ENCODE data around the gene SLC6A2. TPM values are rescaled to one million over a fixed set of nuclear protein-coding genes. Genes with fewer than 3 reads are reported as not detected.
"Not testable (repeated sequence)": the region's sequence is repeated elsewhere in the genome, so short reads cannot be mapped to it uniquely, and the experiment has no call there.

The SLC6A2 gene
- under 1 TPM in 1 of 4 donors, not detected in 3; 0.32 TPM for total RNA-seq

DNA sequence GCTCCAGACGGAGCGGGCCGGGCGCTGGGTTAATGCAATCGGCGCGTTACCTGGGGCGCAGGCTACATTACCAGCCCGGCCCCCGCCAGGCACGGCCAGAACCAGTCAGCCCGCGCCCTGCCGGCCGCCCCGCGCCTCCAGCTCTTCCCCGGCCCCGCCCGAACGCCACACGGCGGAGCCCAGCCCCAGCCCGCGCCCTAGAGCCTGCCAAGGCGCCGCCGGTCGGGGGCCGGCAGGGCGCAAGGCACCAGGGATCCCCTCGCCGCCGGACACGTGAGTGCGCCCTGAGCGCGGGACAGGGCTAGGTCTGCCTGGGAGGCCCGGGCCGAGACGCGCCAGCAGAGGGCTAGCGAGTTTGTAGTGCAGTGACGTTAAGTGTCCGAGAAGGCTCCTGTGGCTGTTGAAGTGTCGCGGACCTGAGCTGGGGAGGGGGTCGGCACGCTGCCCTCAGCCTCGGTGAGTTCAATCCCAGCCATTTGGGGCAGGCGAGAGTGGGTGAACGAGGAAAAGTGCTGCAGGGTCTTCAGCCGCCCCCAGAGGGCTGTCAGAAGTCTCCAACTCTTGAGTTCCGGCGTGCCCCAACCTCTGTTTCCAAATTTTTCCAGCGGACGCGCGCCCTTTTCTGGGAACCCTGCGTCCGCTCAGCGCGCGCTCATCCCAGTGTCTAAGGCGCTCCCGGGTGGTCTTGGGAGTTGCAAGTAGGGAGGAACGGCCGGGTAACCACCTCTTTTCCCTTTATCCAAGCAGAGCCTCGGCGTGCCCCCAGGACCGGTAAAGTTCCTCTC lies at the start of gene SLC6A2:
Gene SLC6A2 (plus strand): TSS at position 92 of the 785 bp plus-strand sequence. CDS start 707 bp downstream, outside the sequence.
- Histone ChIP-seq H3K36me3 (no peaks in the 10 kb centered on the region), H3K27me3 (peaks cover 54% of the 10 kb centered on the region), H3K4me3 (peak within 1 kb of the TSS in 1 of 4 donors; percentile 31), H3K9me3 (no peaks in the 10 kb centered on the region), H3K27ac (no peak within 1 kb of the TSS), H3K4me1 (peaks cover 0 to 8% (median 2%) of the 10 kb centered on the region in 4 donors)
- intact Hi-C loops (cut with DNase I; ENCODE audit: low total_unique reads), result no loop called here
- whole genome bisulfite sequencing, 2 donors (ENCODE audit: low coverage in 1 of 2), result 18% methylated on average over 25 of the region's 71 CpGs; no CpG with 5 or more reads in 1 of the 2 donors
- no peak for DNase-seq
- in situ Hi-C loops (cut with MboI; ENCODE audit: low pct_ligation_motif_present in 1 of 4, low pct_unique_long_range_greater_than_20kb in 1 of 4, low sequenced_read_pairs in 3 of 4), result no loop called here
- TF ChIP-seq POLR2AphosphoS5 (IDR thresholded peaks at IDR 0.05) (no peak), POLR2A (IDR thresholded peaks at IDR 0.05) (no peak), EP300 (IDR thresholded peaks at IDR 0.05; ENCODE audit: low read depth) (no peak)
- TF ChIP-seq, protein P1, sequence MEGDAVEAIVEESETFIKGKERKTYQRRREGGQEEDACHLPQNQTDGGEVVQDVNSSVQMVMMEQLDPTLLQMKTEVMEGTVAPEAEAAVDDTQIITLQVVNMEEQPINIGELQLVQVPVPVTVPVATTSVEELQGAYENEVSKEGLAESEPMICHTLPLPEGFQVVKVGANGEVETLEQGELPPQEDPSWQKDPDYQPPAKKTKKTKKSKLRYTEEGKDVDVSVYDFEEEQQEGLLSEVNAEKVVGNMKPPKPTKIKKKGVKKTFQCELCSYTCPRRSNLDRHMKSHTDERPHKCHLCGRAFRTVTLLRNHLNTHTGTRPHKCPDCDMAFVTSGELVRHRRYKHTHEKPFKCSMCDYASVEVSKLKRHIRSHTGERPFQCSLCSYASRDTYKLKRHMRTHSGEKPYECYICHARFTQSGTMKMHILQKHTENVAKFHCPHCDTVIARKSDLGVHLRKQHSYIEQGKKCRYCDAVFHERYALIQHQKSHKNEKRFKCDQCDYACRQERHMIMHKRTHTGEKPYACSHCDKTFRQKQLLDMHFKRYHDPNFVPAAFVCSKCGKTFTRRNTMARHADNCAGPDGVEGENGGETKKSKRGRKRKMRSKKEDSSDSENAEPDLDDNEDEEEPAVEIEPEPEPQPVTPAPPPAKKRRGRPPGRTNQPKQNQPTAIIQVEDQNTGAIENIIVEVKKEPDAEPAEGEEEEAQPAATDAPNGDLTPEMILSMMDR (IDR thresholded peaks at IDR 0.05), result no peak

DNA sequence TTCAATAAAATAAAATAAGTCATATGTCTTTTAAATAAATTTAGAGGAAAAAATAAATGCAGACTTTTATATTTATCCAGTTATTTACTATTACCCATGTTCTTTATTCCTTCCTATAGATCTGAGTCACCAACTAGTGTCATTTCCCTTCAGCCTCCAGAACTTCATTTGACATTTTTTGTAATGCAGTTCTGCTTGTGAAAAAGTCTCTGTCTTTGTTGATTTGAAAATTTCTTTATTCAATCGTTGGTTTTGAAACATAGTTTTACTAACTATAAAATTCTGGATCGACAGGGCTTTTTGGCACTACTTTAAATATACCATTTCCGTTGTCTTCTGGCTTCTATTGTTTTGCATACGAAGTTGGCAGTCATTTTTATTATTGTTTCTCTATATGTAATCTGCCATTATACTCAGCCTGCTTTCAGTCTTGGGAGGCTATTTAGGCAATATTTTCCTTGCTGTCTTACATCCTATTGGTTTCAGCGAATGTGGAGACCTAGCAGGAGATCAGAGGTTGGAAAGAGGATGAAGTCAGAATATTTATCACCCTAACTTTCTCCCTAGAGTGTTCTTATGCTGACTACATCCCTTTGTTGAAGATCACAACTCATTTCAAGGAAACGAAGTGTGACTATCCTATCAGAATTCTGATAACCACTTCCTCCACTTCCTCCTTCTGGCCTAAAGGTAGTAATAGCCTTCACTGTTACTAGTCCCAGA lies 42.0 kb upstream of the SLC6A2 start:
- no peaks in the 10 kb centered on the region for H3K4me1 ChIP-seq
- H3K27ac ChIP-seq, result no peak overlapping the region
- no peaks in the 10 kb centered on the region for H3K36me3 ChIP-seq
- in situ Hi-C loops (cut with MboI; ENCODE audit: low pct_ligation_motif_present in 1 of 4, low pct_unique_long_range_greater_than_20kb in 1 of 4, low sequenced_read_pairs in 3 of 4), result no loop called here
- peaks cover 9% of the 10 kb centered on the region for H3K27me3 ChIP-seq
- 63 to 67% methylated on average over 6 of the region's 6 CpGs for WGBS, 2 donors (ENCODE audit: low coverage in 1 of 2)
- no peak overlapping the region for H3K4me3 ChIP-seq
- intact Hi-C loops (cut with DNase I; ENCODE audit: low total_unique reads), result no loop called here
- H3K9me3 ChIP-seq, result no peaks in the 10 kb centered on the region
- DNase-seq, result no peak
- TF ChIP-seq POLR2A (IDR thresholded peaks at IDR 0.05), result no peak
- TF ChIP-seq EP300 (IDR thresholded peaks at IDR 0.05; ENCODE audit: low read depth), result no peak
- TF ChIP-seq POLR2AphosphoS5 (IDR thresholded peaks at IDR 0.05), result no peak
- TF ChIP-seq, protein P1 (IDR thresholded peaks at IDR 0.05), result no peak

DNA sequence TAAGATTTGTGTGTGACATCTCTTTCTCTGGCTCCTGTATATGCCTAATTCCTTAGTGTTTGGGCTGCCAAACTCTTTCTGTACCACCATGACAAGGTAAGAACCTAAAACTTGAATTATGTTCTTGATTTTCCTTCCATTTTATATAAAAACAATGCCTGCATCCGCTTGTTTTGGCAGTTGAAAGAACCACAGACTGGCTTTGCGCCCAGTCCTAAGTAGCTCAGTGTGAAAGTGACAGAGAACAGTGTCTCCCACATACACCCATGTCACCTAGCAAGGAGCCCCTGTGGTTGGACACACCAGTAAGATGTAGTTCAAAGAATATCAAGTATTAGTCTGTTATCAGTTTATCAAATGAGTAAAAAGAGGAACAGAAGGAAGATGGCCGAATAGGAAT lies 40.7 kb upstream of the SLC6A2 start:
- intact Hi-C loops (cut with DNase I; ENCODE audit: low total_unique reads) (no loop called here), in situ Hi-C loops (cut with MboI; ENCODE audit: low pct_ligation_motif_present in 1 of 4, low pct_unique_long_range_greater_than_20kb in 1 of 4, low sequenced_read_pairs in 3 of 4) (no loop called here)
- H3K36me3 ChIP-seq, result no peaks in the 10 kb centered on the region
- no peak overlapping the region for H3K4me3 ChIP-seq
- H3K4me1 ChIP-seq, result no peaks in the 10 kb centered on the region
- 81 to 89% methylated on average over 1 to 3 of the region's 3 CpGs for WGBS, 2 donors (ENCODE audit: low coverage in 1 of 2)
- no peak overlapping the region for H3K27ac ChIP-seq
- peaks cover 9% of the 10 kb centered on the region for H3K27me3 ChIP-seq
- no peak for DNase-seq
- TF ChIP-seq EP300 (IDR thresholded peaks at IDR 0.05; ENCODE audit: low read depth) (no peak), POLR2A (IDR thresholded peaks at IDR 0.05) (no peak), POLR2AphosphoS5 (IDR thresholded peaks at IDR 0.05) (no peak)
- TF ChIP-seq, protein P1 (IDR thresholded peaks at IDR 0.05), result no peak
- H3K9me3 ChIP-seq, result no peaks in the 10 kb centered on the region

DNA sequence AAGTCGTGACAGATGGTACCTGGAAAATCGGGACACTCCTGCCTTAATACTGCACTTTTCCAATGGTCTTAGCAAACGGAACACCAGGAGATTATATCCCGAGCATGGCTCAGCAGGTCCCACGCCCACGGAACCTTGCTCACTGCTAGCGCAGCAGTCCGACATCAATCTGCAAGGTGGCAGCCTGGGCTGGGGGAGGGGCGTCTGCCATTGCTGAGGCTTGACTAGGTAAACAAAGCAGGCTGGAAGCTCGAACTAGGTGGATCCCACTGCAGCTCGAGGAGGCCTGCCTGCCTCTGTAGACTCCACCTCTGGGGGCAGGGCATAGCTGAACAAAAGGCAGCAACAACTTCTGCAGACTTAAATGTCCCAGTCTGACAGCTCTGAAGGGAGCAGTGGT lies 40.1 kb upstream of the SLC6A2 start:
- H3K4me1 ChIP-seq; in situ Hi-C loops (cut with MboI; ENCODE audit: low pct_ligation_motif_present in 1 of 4, low pct_unique_long_range_greater_than_20kb in 1 of 4, low sequenced_read_pairs in 3 of 4); H3K27me3 ChIP-seq; intact Hi-C loops (cut with DNase I; ENCODE audit: low total_unique reads); H3K9me3 ChIP-seq; H3K4me3 ChIP-seq; DNase-seq; H3K36me3 ChIP-seq; H3K27ac ChIP-seq: not testable (repeated sequence)
- 77% methylated on average over 10 of the region's 11 CpGs; no CpG with 5 or more reads in 1 of the 2 donors for WGBS, 2 donors (ENCODE audit: low coverage in 1 of 2)

Data from transverse colon (tissue), 4 donors.